HG02981 (cell line): ENCODE data around the gene HSPB9.

Experiments
- ATAC-seq: cut with Tn5 transposase; IDR thresholded peaks from one replicate; pipeline ENCODE4 v1.9.1; 2021; ENCODE audit warnings: mild to moderate bottlenecking, moderate library complexity; ENCODE audit not compliant: unreplicated experiment

The HSPB9 gene

GRCh38 chr17:42098730-42099399, 23.7 kb upstream of the HSPB9 start:
- no peak for ATAC-seq

GRCh38 chr17:42101513-42102292, 20.9 kb upstream of the HSPB9 start:
- ATAC-seq, result no peak

- ATAC-seq, result no peak
These were observed 19.2 kb upstream of the HSPB9 start for GRCh38 chr17:42103221-42103954.

- ATAC-seq, result no peak
These were observed 18.3 kb upstream of the HSPB9 start for GRCh38 chr17:42104264-42104663.

- no peak for ATAC-seq
These were observed 16.6 kb upstream of the HSPB9 start for GRCh38 chr17:42106009-42106408.

GRCh38 chr17:42107124-42107523, 15.5 kb upstream of the HSPB9 start:
- no peak for ATAC-seq

- ATAC-seq, result peak; percentile 63
These were observed 14.7 kb upstream of the HSPB9 start for GRCh38 chr17:42107597-42108576.

- ATAC-seq, result no peak
These were observed 13.5 kb upstream of the HSPB9 start for GRCh38 chr17:42109086-42109485.

GRCh38 chr17:42110301-42111264, 12.0 kb upstream of the HSPB9 start:
- no peak for ATAC-seq

GRCh38 chr17:42111265-42111636, 11.4 kb upstream of the HSPB9 start:
- ATAC-seq, result no peak

GRCh38 chr17:42111871-42112551, 10.6 kb upstream of the HSPB9 start:
- peak; percentile 1 for ATAC-seq

GRCh38 chr17:42112552-42113176, 9.9 kb upstream of the HSPB9 start, which contains the start of gene DHX58:
Gene DHX58 (minus strand): TSS chr17:42112714. CDS start chr17:42111892, 822 bp downstream.
- peak; percentile 59 for ATAC-seq

- ATAC-seq, result no peak
These were observed 9.1 kb upstream of the HSPB9 start for GRCh38 chr17:42113293-42114069.

GRCh38 chr17:42114118-42114517, 8.5 kb upstream of the HSPB9 start:
- no peak for ATAC-seq

GRCh38 chr17:42116705-42117396, 5.8 kb upstream of the HSPB9 start:
- ATAC-seq, result no peak

- ATAC-seq, result no peak
These were observed 5.0 kb upstream of the HSPB9 start for GRCh38 chr17:42117397-42118125.
